ENCODE measurements around the gene FERMT1.

- TF ChIP-seq CTCF (IDR thresholded peaks at IDR 0.05; ENCODE audit: insufficient read depth, low read depth, low read length) = no peak
- TF ChIP-seq EZH2 (IDR thresholded peaks at IDR 0.05; ENCODE audit: insufficient read depth, low read length) = no peak
Observed at GRCh38 chr20:6041808-6042265, 81.0 kb downstream of the FERMT1 start.

Measured in astrocyte (in vitro differentiated cells and primary cell).